Measurements from ENCODE around the gene NDFIP2.

GRCh38 chr13:79468819-79469218, 12.1 kb upstream of the NDFIP2 start:
- no peak for TF ChIP-seq CTCF (IDR thresholded peaks at IDR 0.05)
- TF ChIP-seq EP300 (IDR thresholded peaks at IDR 0.05): no peak
- no peak for TF ChIP-seq POLR2A (IDR thresholded peaks at IDR 0.05; ENCODE audit: low read depth)

Measured in esophagus muscularis mucosa (tissue), 4 donors.